ENCODE results near the gene ZMYND8.

ZMYND8 gene

GRCh38 chr20:47160992-47161391, 195.5 kb downstream of the ZMYND8 start:
- Histone ChIP-seq H3K9ac (ENCODE audit: low read length) (no peak overlapping the region), H3K4me3 (ENCODE audit: low read depth, low read length, poor library complexity, severe bottlenecking) (no peak overlapping the region), H3K4me1 (ENCODE audit: insufficient read depth, low read length, severe bottlenecking) (no peaks in the 10 kb centered on the region), H3K9me3 (ENCODE audit: low read length) (no peaks in the 10 kb centered on the region), H4K20me1 (ENCODE audit: insufficient read depth, low read length) (no peaks in the 10 kb centered on the region), H3K36me3 (ENCODE audit: insufficient read depth, low read length) (no peaks in the 10 kb centered on the region), H2AFZ (ENCODE audit: low read length) (no peak overlapping the region), H3K27ac (ENCODE audit: low read depth, low read length, poor library complexity, severe bottlenecking) (no peak overlapping the region), H3K9me2 (ENCODE audit: low read depth, low read length) (no peaks in the 10 kb centered on the region), H3F3A (ENCODE audit: insufficient read depth, low read length) (no peaks in the 10 kb centered on the region), H3K79me2 (ENCODE audit: insufficient read depth, low read length) (no peaks in the 10 kb centered on the region), H3K27me3 (ENCODE audit: insufficient read depth, low read length) (peaks cover 6% of the 10 kb centered on the region; the same call in 1 of the 2 replicates), H3K4me2 (ENCODE audit: low read length) (no peak overlapping the region)
- no peak for TF ChIP-seq EZH2 (IDR thresholded peaks at IDR 0.05; ENCODE audit: borderline replicate concordance, low read length)
- TF ChIP-seq CTCF (IDR thresholded peaks at IDR 0.05; ENCODE audit: low read length) = no peak

- Histone ChIP-seq H3K4me2 (ENCODE audit: low read length) (no peak overlapping the region), H4K20me1 (ENCODE audit: insufficient read depth, low read length) (no peaks in the 10 kb centered on the region), H3K4me1 (ENCODE audit: insufficient read depth, low read length, severe bottlenecking) (no peaks in the 10 kb centered on the region), H3K9me2 (ENCODE audit: low read depth, low read length) (no peaks in the 10 kb centered on the region), H3K9me3 (ENCODE audit: low read length) (no peaks in the 10 kb centered on the region), H2AFZ (ENCODE audit: low read length) (no peak overlapping the region), H3F3A (ENCODE audit: insufficient read depth, low read length) (no peaks in the 10 kb centered on the region), H3K9ac (ENCODE audit: low read length) (no peak overlapping the region), H3K4me3 (ENCODE audit: low read depth, low read length, poor library complexity, severe bottlenecking) (no peak overlapping the region), H3K79me2 (ENCODE audit: insufficient read depth, low read length) (no peaks in the 10 kb centered on the region), H3K36me3 (ENCODE audit: insufficient read depth, low read length) (no peaks in the 10 kb centered on the region), H3K27me3 (ENCODE audit: insufficient read depth, low read length) (peaks cover 9% of the 10 kb centered on the region; the same call in 1 of the 2 replicates), H3K27ac (ENCODE audit: low read depth, low read length, poor library complexity, severe bottlenecking) (no peak overlapping the region)
- TF ChIP-seq EZH2 (IDR thresholded peaks at IDR 0.05; ENCODE audit: borderline replicate concordance, low read length) (no peak), CTCF (IDR thresholded peaks at IDR 0.05; ENCODE audit: low read length) (no peak)
Observed at GRCh38 chr20:47160240-47160639, 196.3 kb downstream of the ZMYND8 start.

All from OCI-LY1 (cell line).